ENCODE results near the gene ZNF3. TPM values are rescaled to one million over a fixed set of nuclear protein-coding genes. Genes with fewer than 3 reads are reported as not detected.
A peak's percentile ranks its signal among the peaks of the same experiment; 100 is the strongest.

ZNF3 gene
- polyA plus RNA-seq, 3 donors, result 7.1 to 13.4 (median 8.9) TPM

DNA sequence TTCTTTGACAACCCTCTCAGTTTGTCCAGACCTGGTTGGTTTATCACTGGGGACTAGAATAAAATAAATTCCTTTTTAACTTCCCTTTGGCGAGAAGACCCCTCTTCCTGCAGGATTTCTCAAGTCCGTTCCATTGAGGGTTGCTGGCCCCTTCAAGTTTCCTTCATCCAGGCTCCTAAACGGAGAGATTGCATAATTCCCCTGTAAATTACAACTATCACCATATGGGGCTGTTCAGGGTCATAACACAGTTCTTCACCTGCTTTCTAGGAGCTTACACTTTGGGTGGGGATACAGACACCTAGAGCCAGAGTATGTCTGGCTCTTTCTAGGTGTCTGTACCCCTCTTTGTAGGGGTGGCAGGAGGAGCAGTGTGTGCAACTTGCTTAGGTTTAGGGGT, 4.0 kb upstream of the ZNF3 start:
- H3K9me3 ChIP-seq (replicated peaks in 1 of 2; ENCODE audit: control insufficient read depth in 1 of 2, insufficient read depth in 1 of 2, low read length in 2 of 2), result no peaks in the 10 kb centered on the region
- intact Hi-C loops (cut with micrococcal nuclease), result loop anchor here (10.0 kb wide), 1 partner anchor 71 kb away; the partner anchor contains the start of gene ZKSCAN1 (in 2 of the 2)
- no peak for DNase-seq
- no peaks in the 10 kb centered on the region for H3K27me3 ChIP-seq (ENCODE audit: control insufficient read depth in 2 of 2, insufficient read depth in 2 of 2, low read length in 2 of 2)
- H4K20me1 ChIP-seq (ENCODE audit: insufficient read depth, low read length), result no peaks in the 10 kb centered on the region
- peaks cover 3 to 4% of the 10 kb centered on the region in 2 donors for H3K36me3 ChIP-seq (replicated peaks in 1 of 2; ENCODE audit: control insufficient read depth in 1 of 2, insufficient read depth in 2 of 2, low read length in 2 of 2)
- Mint-ChIP-seq H3K27ac (peak overlapping the region in 6 of 7 donors; percentile 65 to 91 (median 82)), H3K4me3 (no peak overlapping the region), H3K36me3 (peaks cover 3 to 4% of the 10 kb centered on the region in 2 donors), H3K4me1 (peaks cover 41% of the 10 kb centered on the region), H3K27me3 (ENCODE audit: low read depth in 3 of 3) (peaks cover 8 to 15% (median 14%) of the 10 kb centered on the region in 3 donors), H3K9me3 (peaks cover 0 to 5% (median 0%) of the 10 kb centered on the region in 7 donors)
- no CpG with 5 or more reads among the region's 3 CpGs for WGBS (ENCODE audit: insufficient coverage)
- H3K27ac ChIP-seq (ENCODE audit: low read depth in 1 of 2, low read length in 2 of 2), result no peak overlapping the region
- H2AFZ ChIP-seq (ENCODE audit: insufficient read depth, low read depth, low read length, poor library complexity, severe bottlenecking), result no peak overlapping the region
- TF ChIP-seq, protein P1, sequence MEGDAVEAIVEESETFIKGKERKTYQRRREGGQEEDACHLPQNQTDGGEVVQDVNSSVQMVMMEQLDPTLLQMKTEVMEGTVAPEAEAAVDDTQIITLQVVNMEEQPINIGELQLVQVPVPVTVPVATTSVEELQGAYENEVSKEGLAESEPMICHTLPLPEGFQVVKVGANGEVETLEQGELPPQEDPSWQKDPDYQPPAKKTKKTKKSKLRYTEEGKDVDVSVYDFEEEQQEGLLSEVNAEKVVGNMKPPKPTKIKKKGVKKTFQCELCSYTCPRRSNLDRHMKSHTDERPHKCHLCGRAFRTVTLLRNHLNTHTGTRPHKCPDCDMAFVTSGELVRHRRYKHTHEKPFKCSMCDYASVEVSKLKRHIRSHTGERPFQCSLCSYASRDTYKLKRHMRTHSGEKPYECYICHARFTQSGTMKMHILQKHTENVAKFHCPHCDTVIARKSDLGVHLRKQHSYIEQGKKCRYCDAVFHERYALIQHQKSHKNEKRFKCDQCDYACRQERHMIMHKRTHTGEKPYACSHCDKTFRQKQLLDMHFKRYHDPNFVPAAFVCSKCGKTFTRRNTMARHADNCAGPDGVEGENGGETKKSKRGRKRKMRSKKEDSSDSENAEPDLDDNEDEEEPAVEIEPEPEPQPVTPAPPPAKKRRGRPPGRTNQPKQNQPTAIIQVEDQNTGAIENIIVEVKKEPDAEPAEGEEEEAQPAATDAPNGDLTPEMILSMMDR (IDR thresholded peaks at IDR 0.05), result no peak
- no peak overlapping the region for H3K4me2 ChIP-seq (replicated peaks; ENCODE audit: extremely low read depth, low read length, poor library complexity, severe bottlenecking)
- peaks cover 42 to 55% of the 10 kb centered on the region in 2 donors for H3K4me1 ChIP-seq (ENCODE audit: control insufficient read depth in 1 of 2, insufficient read depth in 2 of 2, low read length in 2 of 2)
- no peak overlapping the region for H3K9ac ChIP-seq (ENCODE audit: insufficient read depth, low read length, poor library complexity, severe bottlenecking)
- H3K4me3 ChIP-seq (replicated peaks in 1 of 3; ENCODE audit: low read depth in 2 of 3, low read length in 3 of 3), result no peak overlapping the region
- H3K79me2 ChIP-seq (ENCODE audit: insufficient read depth, low read length), result peaks cover 22% of the 10 kb centered on the region

DNA sequence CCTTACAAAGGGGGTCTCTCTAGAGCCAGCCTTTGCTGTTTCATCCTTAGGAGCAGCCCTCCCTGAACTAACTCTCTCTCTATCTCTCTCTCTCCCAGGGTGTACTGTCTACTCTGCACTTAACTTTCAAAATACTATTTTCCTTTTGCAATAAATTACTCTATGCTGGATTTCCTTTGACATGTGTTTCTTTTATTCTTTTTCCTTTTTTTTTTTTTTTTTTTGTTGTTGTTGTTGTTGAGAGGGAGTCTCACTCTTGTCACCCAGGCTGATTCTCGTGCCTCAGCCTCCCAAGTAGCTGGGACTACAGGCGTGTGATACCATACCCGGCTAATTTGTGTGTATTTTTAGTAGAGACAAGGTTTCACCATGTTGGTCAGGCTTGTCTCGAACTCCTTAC, 1.5 kb upstream of the ZNF3 start:
- intact Hi-C loops (cut with micrococcal nuclease), result loop anchor here (10.0 kb wide), 1 partner anchor 68 kb away; the partner anchor contains the start of gene ZKSCAN1 (in 2 of the 2)
- Histone ChIP-seq H3K27me3 (ENCODE audit: control insufficient read depth in 2 of 2, insufficient read depth in 2 of 2, low read length in 2 of 2) (no peaks in the 10 kb centered on the region), H3K9me3 (replicated peaks in 1 of 2; ENCODE audit: control insufficient read depth in 1 of 2, insufficient read depth in 1 of 2, low read length in 2 of 2) (no peaks in the 10 kb centered on the region), H3K79me2 (ENCODE audit: insufficient read depth, low read length) (peaks cover 35% of the 10 kb centered on the region), H2AFZ (ENCODE audit: insufficient read depth, low read depth, low read length, poor library complexity, severe bottlenecking) (no peak overlapping the region), H3K4me3 (replicated peaks in 1 of 3; ENCODE audit: low read depth in 2 of 3, low read length in 3 of 3) (peak overlapping the region in 1 of 3 experiments; percentile 94), H3K36me3 (replicated peaks in 1 of 2; ENCODE audit: control insufficient read depth in 1 of 2, insufficient read depth in 2 of 2, low read length in 2 of 2) (peaks cover 3 to 16% of the 10 kb centered on the region in 2 donors), H3K4me2 (replicated peaks; ENCODE audit: extremely low read depth, low read length, poor library complexity, severe bottlenecking) (peak overlapping the region; percentile 65), H3K27ac (ENCODE audit: low read depth in 1 of 2, low read length in 2 of 2) (peak overlapping the region in 1 of 2 donors; percentile 76), H4K20me1 (ENCODE audit: insufficient read depth, low read length) (peaks cover 17% of the 10 kb centered on the region), H3K4me1 (ENCODE audit: control insufficient read depth in 1 of 2, insufficient read depth in 2 of 2, low read length in 2 of 2) (peaks cover 36 to 42% of the 10 kb centered on the region in 2 donors), H3K9ac (ENCODE audit: insufficient read depth, low read length, poor library complexity, severe bottlenecking) (no peak overlapping the region)
- peaks cover 8 to 15% (median 13%) of the 10 kb centered on the region in 3 donors for H3K27me3 Mint-ChIP-seq (ENCODE audit: low read depth in 3 of 3)
- peak overlapping the region; percentile 76 to 82 for H3K4me3 Mint-ChIP-seq
- TF ChIP-seq, protein P1 (IDR thresholded peaks at IDR 0.05), result no peak
- peaks cover 0 to 5% (median 0%) of the 10 kb centered on the region in 7 donors for H3K9me3 Mint-ChIP-seq
- no peak for DNase-seq
- no CpG with 5 or more reads among the region's 4 CpGs for WGBS (ENCODE audit: insufficient coverage)
- H3K4me1 Mint-ChIP-seq, result peaks cover 37% of the 10 kb centered on the region
- H3K36me3 Mint-ChIP-seq, result peaks cover 5 to 18% of the 10 kb centered on the region in 2 donors
- peak overlapping the region; percentile 84 to 96 (median 93) for H3K27ac Mint-ChIP-seq

All from CD14-positive monocyte (primary cell).